SK-N-SH treated with all-trans-retinoic acid at 6 μM for 48 hours (cell line): ENCODE measurements around the gene EXOC7.

Experiments used
- ARNTL ChIP-seq: fragments of 450-650 bp; formaldehyde crosslinking; IDR thresholded peaks from 2 replicates; pipeline ENCODE4 v1.5.0; 2020; ENCODE audit warnings: low read depth, mild to moderate bottlenecking, moderate library complexity, borderline replicate concordance
- ISL1 ChIP-seq: fragments of 250-450 bp; sonication (Bioruptor Pico); IDR thresholded peaks from 2 replicates; pipeline ENCODE4 v2.1.2; 2022; ENCODE audit warnings: mild to moderate bottlenecking, moderate library complexity
- RARB ChIP-seq: fragments of 250-450 bp; sonication (Bioruptor Pico); IDR thresholded peaks from 2 replicates; pipeline ENCODE4 v1.8.0; 2021; ENCODE audit warnings: mild to moderate bottlenecking, moderate library complexity
- TOX ChIP-seq: fragments of 250-450 bp; sonication (Bioruptor Pico); IDR thresholded peaks from 2 replicates; pipeline ENCODE4 v1.8.0; 2021; ENCODE audit warnings: mild to moderate bottlenecking, moderate library complexity, borderline replicate concordance
- TSHZ2 ChIP-seq: fragments of 250-450 bp; sonication (Bioruptor Pico); IDR thresholded peaks from 2 replicates; pipeline ENCODE4 v1.5.0; 2020; ENCODE audit warnings: mild to moderate bottlenecking, moderate library complexity
- ZFP30 ChIP-seq: fragments of 450-650 bp; formaldehyde crosslinking; IDR thresholded peaks from 2 replicates; pipeline ENCODE4 v1.5.0; 2022; ENCODE audit warnings: mild to moderate bottlenecking, moderate library complexity
- ZNF565 ChIP-seq: fragments of 450-650 bp; formaldehyde crosslinking; conservative IDR thresholded peaks from 2 replicates; pipeline ENCODE4 v1.5.0; 2020; ENCODE audit warnings: low read depth, mild to moderate bottlenecking, moderate library complexity
- ZNF70 ChIP-seq: fragments of 450-650 bp; formaldehyde crosslinking; IDR thresholded peaks from 2 replicates; pipeline ENCODE4 v1.5.0; 2020; ENCODE audit warnings: mild to moderate bottlenecking, moderate library complexity
- TF ChIP-seq, protein P1 (sequence below): fragments of 250-450 bp; sonication (Bioruptor Pico); IDR thresholded peaks from 2 replicates; pipeline ENCODE4 v1.8.0; 2020; ENCODE audit warnings: mild to moderate bottlenecking, moderate library complexity, borderline replicate concordance
- TF ChIP-seq, protein P2 (sequence below): fragments of 250-450 bp; sonication (Bioruptor Pico); IDR thresholded peaks from 2 replicates; pipeline ENCODE4 v1.5.1; 2020; ENCODE audit warnings: low read depth, mild to moderate bottlenecking, moderate library complexity

DNA sequence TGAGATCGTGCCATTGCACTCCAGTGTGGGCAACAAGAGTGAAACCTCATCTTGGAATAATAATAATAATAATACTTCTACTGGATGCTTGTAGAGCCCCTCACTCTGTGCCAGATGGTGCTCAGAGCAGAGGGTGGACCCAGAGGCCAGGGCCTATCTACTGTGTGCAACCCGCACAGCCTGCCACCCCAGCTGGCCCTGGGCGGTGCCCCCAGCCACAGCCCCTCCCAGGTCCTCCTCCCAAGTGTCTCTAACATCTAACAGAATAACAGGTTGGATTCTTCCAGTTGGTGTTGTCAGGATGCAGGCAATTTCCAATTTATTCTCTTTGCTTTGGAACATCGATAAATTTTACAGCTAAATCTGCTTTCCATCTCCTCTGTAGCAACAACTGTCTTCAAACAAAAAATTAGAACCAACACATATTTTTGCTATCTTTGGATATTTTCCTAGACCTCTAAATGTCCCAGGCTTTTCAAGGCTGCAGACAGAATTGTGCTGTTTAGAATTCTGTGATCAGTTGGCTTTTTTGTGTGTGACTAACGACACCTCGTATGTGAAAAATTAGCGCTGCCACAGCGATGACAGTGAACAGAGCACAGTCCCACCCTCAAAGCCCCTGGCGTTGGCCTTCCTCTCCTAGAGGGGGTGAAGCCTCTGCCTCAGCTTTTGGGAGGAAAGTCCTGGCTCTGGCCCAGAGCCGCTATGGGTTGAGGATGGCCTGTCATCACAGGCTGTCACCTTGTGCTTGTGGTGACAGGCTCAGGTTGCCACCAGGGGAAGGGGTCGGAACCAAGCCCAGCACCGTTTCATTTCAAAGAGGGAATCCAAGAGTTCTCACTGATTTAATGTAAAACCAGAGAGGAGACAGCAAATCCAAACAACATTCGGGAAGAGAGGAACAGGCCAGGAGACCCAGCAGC lies 68.9 kb downstream of the EXOC7 start:
- TF ChIP-seq RARB (CRISPR knock-in tag): no peak
- TF ChIP-seq ZNF70 (CRISPR knock-in tag): no peak
- no peak for TF ChIP-seq ZFP30 (CRISPR knock-in tag)
- no peak for TF ChIP-seq ISL1 (CRISPR knock-in tag)
- no peak for TF ChIP-seq ARNTL (CRISPR knock-in tag)
- TF ChIP-seq, protein P1, sequence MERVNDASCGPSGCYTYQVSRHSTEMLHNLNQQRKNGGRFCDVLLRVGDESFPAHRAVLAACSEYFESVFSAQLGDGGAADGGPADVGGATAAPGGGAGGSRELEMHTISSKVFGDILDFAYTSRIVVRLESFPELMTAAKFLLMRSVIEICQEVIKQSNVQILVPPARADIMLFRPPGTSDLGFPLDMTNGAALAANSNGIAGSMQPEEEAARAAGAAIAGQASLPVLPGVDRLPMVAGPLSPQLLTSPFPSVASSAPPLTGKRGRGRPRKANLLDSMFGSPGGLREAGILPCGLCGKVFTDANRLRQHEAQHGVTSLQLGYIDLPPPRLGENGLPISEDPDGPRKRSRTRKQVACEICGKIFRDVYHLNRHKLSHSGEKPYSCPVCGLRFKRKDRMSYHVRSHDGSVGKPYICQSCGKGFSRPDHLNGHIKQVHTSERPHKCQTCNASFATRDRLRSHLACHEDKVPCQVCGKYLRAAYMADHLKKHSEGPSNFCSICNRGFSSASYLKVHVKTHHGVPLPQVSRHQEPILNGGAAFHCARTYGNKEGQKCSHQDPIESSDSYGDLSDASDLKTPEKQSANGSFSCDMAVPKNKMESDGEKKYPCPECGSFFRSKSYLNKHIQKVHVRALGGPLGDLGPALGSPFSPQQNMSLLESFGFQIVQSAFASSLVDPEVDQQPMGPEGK: no peak
- no peak for TF ChIP-seq TSHZ2
- TF ChIP-seq, protein P2, sequence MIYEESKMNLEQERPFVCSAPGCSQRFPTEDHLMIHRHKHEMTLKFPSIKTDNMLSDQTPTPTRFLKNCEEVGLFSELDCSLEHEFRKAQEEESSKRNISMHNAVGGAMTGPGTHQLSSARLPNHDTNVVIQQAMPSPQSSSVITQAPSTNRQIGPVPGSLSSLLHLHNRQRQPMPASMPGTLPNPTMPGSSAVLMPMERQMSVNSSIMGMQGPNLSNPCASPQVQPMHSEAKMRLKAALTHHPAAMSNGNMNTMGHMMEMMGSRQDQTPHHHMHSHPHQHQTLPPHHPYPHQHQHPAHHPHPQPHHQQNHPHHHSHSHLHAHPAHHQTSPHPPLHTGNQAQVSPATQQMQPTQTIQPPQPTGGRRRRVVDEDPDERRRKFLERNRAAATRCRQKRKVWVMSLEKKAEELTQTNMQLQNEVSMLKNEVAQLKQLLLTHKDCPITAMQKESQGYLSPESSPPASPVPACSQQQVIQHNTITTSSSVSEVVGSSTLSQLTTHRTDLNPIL (CRISPR knock-in tag): no peak
- TF ChIP-seq ZNF565 (CRISPR knock-in tag): no peak
- TF ChIP-seq TOX: no peak
